ENCODE data around the gene CDK5. TPM values are rescaled to one million over a fixed set of nuclear protein-coding genes. Genes with fewer than 3 reads are reported as not detected.
A peak's percentile ranks its signal among the peaks of the same experiment; 100 is the strongest.

CDK5 gene
- total and polyA plus RNA-seq, 2 of the 13 experiments (the other 11 are each of a cell fraction or from before 2014, with no cell fraction given) = 16.4 to 21.3 TPM

GRCh38 chr7:151008511-151009323 is 49.0 kb downstream of the CDK5 start (continued):
- TF ChIP-seq SCMH1 (CRISPR knock-in tag; IDR thresholded peaks at IDR 0.05; ENCODE audit: borderline replicate concordance) = no peak
- TF ChIP-seq MED1 (CRISPR knock-in tag; IDR thresholded peaks at IDR 0.05) = peak; percentile 35; the same call in 1 of the 2 replicates
- no peak for TF ChIP-seq TCF7 (IDR thresholded peaks at IDR 0.05; ENCODE audit: low read depth)
- TF ChIP-seq, protein P1, sequence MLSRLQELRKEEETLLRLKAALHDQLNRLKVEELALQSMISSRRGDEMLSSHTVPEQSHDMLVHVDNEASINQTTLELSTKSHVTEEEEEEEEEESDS (CRISPR knock-in tag; IDR thresholded peaks at IDR 0.05; ENCODE audit: borderline replicate concordance) = no peak
- no peak for TF ChIP-seq POLR2AphosphoS5 (IDR thresholded peaks at IDR 0.05; ENCODE audit: low read depth, low read length)
- no peak for TF ChIP-seq CBX1 (IDR thresholded peaks at IDR 0.05; ENCODE audit: low read depth)
- TF ChIP-seq ZNF441 (CRISPR knock-in tag; IDR thresholded peaks at IDR 0.05; ENCODE audit: borderline replicate concordance) = no peak
- no peak; the same call in 1 of the 2 replicates for TF ChIP-seq PRDM15 (CRISPR knock-in tag; IDR thresholded peaks at IDR 0.05)
- no peak for TF ChIP-seq GATA4 (IDR thresholded peaks at IDR 0.05; ENCODE audit: borderline replicate concordance, low read depth)
- no peak for TF ChIP-seq ZNF17 (CRISPR knock-in tag; IDR thresholded peaks at IDR 0.05)
- TF ChIP-seq GABPB1 (CRISPR knock-in tag; IDR thresholded peaks at IDR 0.05) = peak; percentile 79
- TF ChIP-seq, protein P2, sequence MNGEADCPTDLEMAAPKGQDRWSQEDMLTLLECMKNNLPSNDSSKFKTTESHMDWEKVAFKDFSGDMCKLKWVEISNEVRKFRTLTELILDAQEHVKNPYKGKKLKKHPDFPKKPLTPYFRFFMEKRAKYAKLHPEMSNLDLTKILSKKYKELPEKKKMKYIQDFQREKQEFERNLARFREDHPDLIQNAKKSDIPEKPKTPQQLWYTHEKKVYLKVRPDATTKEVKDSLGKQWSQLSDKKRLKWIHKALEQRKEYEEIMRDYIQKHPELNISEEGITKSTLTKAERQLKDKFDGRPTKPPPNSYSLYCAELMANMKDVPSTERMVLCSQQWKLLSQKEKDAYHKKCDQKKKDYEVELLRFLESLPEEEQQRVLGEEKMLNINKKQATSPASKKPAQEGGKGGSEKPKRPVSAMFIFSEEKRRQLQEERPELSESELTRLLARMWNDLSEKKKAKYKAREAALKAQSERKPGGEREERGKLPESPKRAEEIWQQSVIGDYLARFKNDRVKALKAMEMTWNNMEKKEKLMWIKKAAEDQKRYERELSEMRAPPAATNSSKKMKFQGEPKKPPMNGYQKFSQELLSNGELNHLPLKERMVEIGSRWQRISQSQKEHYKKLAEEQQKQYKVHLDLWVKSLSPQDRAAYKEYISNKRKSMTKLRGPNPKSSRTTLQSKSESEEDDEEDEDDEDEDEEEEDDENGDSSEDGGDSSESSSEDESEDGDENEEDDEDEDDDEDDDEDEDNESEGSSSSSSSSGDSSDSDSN (CRISPR knock-in tag; IDR thresholded peaks at IDR 0.05) = peak; percentile 52; the same call in 1 of the 2 replicates
- TF ChIP-seq SYNCRIP (IDR thresholded peaks at IDR 0.05; ENCODE audit: insufficient read depth, low read depth, low read length) = no peak
- TF ChIP-seq, protein P3, sequence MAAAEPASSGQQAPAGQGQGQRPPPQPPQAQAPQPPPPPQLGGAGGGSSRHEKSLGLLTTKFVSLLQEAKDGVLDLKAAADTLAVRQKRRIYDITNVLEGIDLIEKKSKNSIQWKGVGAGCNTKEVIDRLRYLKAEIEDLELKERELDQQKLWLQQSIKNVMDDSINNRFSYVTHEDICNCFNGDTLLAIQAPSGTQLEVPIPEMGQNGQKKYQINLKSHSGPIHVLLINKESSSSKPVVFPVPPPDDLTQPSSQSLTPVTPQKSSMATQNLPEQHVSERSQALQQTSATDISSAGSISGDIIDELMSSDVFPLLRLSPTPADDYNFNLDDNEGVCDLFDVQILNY (CRISPR knock-in tag; conservative IDR thresholded peaks at IDR 0.05) = no peak; the same call in 1 of the 2 replicates
- TF ChIP-seq, protein P4, sequence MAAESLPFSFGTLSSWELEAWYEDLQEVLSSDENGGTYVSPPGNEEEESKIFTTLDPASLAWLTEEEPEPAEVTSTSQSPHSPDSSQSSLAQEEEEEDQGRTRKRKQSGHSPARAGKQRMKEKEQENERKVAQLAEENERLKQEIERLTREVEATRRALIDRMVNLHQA (CRISPR knock-in tag; IDR thresholded peaks at IDR 0.05) = no peak
- no peak for TF ChIP-seq NFRKB (IDR thresholded peaks at IDR 0.05)
- no peak for TF ChIP-seq RBM22 (optimal IDR thresholded peaks at IDR 0.05; ENCODE audit: low read length)
- TF ChIP-seq TGIF2 (CRISPR knock-in tag; IDR thresholded peaks at IDR 0.05) = no peak
- no peak for TF ChIP-seq BRCA1 (CRISPR knock-in tag; IDR thresholded peaks at IDR 0.05)
- TF ChIP-seq RXRA (CRISPR knock-in tag; IDR thresholded peaks at IDR 0.05) = peak; percentile 43; the same call in 1 of the 2 replicates
- TF ChIP-seq, protein P5, sequence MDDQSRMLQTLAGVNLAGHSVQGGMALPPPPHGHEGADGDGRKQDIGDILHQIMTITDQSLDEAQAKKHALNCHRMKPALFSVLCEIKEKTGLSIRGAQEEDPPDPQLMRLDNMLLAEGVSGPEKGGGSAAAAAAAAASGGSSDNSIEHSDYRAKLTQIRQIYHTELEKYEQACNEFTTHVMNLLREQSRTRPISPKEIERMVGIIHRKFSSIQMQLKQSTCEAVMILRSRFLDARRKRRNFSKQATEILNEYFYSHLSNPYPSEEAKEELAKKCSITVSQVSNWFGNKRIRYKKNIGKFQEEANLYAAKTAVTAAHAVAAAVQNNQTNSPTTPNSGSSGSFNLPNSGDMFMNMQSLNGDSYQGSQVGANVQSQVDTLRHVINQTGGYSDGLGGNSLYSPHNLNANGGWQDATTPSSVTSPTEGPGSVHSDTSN (CRISPR knock-in tag; IDR thresholded peaks at IDR 0.05; ENCODE audit: borderline replicate concordance) = no peak
- no peak for TF ChIP-seq DNMT3B (CRISPR knock-in tag; conservative IDR thresholded peaks at IDR 0.05)

Data from HepG2 (cell line).